NCI-H128 (cell line): ENCODE data around the gene HLCS.

Experiments used
- DNase-seq: peaks from one replicate; lab custom pipeline; 2025; ENCODE audit not compliant: unreplicated experiment; lab: John Stamatoyannopoulos, UW

HLCS gene

DNA sequence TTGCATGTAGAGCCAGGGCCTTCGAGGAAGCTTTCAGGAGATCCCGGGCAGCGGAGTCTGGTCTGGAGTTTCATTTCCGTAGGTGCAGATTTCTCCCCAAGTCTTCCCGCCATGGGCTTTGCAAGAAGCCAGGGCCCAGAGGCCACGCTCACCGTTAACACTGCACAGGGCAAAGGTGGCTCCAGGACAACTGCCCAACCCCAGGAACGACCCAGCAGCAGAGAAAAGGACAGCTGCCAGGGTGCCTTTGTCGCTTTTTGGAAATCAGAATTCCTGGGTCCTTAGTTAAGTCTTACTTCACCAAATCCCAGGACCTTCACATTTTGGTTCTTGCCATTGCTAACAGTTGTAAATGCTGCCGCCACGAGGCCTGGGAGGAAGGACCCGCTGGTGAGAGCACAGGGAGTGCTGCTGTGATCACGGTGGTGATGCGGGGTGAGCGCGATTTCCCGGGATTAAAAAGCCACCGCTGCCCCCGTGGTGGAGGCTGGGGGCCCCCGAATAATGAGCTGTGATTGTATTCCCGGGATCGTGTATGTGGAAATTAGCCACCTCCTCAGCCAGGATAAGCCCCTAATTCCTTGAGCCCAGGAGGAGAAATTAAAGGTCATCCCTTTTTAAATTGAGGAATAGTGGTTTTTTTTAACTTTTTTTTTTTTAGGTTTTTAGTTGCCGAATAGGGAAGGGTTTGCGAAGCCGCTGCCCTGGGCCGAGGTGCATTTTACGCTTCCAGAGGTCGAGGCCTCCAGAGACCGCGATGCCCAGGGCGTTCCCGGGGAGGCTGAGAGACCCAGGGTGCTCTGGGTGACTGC lies 259.3 kb downstream of the HLCS start:
- DNase-seq, result no peak

GRCh38 chr21:36706482-36706852 lies 260.0 kb downstream of the HLCS start:
- DNase-seq, result no peak

DNA sequence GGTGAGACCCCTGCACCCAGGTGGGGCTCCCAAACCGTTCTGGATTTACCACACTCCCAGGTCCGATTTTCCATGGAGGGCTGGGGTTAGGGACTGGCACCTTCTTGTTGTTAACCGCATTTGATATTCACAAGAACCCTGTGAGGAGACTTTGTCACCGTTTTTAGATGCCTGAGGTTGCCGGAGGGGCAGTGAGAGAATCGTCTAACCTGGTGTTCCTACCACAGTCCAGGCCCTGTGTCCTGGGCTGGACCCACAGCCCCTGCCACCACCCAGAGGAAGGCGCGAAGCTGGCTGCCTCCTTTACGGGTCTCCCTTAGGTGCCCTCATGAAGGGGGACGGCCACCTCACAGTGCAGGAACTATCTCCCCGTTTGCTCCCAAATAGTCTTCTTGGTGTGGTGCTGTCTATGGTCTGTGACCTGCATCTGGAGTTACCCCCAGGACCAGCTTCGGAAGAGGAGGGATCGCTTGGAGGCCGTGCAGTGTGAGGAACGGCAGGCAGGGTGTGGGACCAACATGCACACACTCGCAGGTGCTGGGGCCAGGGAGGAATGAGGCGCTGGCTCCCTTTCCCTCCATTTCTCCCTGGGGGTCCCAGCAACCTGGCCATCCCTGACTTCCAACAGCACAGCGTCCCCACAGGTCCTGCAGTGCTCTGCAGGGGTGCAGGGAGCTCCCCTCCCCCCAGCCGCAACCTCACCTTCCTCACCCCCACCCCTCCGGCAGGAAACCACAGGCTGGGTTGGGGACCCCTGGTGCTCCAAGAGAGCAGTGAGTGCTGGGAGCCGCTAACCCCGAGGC lies 260.6 kb downstream of the HLCS start:
- DNase-seq, result no peak

DNA sequence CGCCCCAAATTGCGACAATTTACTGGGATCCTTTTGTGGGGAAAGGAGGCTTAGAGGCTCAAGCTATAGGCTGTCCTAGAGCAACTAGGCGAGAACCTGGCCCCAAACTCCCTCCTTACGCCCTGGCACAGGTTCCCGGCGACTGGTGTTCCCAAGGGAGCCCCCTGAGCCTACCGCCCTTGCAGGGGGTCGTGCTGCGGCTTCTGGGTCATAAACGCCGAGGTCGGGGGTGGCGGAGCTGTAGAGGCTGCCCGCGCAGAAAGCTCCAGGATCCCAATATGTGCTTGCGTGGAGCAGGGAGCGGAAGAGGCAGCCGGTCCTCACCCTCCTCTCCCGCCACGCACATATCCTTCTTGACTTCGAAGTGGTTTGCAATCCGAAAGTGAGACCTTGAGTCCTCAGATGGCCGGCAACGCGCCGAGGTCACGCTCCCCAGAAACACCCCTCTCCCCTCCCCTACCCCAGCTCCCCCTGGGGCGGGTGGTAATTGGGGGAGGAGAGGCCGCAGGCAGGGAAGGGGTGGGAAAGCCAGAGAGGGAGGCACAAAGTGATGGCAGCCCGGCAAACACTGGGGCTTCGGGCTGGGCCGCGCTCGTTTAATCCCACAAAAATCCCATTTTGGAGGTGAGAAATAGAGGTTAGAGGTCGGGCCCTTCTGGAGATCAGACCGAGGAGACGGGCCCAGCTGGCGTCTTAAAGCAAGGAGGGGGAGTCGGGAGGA lies 261.4 kb downstream of the HLCS start:
- no peak for DNase-seq

GRCh38 chr21:36704281-36704957 lies 262.1 kb downstream of the HLCS start:
- no peak for DNase-seq

DNA sequence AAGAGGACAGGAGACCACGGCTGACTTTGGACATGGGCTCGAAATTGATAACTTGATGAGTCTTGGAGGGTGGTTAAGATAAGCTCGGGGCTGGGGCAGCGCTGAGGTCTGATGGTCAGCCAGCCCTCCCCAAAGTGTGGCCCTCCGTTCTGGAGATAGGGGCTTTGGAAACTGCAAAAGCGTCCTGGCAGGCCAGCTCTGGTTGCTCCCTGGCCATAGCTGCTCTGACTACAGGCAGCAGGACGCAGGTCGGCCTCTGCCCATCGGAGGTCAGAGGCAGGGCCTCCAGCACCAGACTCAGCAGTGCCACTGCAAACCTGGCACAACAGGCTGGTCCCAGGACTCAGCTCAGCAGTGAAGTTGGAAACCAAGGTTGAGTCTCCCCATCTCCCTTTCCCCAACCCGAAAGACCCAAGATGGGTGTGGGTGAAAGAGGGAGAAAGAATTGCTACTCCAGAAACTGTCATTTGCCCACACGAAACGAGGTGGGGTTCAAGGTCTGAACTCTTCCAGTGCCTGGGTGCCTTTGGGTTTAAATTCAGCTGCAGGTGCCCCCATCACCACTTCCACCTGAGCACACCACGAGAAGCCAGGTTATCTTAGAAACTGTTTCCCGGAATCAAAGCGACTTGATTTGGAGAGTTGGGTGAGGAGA lies 262.7 kb downstream of the HLCS start:
- no peak for DNase-seq

- no peak for DNase-seq
Measured at GRCh38 chr21:36703123-36703522, 263.3 kb downstream of the HLCS start.

- no peak for DNase-seq
Measured at GRCh38 chr21:36702622-36702968, 263.9 kb downstream of the HLCS start.

DNA sequence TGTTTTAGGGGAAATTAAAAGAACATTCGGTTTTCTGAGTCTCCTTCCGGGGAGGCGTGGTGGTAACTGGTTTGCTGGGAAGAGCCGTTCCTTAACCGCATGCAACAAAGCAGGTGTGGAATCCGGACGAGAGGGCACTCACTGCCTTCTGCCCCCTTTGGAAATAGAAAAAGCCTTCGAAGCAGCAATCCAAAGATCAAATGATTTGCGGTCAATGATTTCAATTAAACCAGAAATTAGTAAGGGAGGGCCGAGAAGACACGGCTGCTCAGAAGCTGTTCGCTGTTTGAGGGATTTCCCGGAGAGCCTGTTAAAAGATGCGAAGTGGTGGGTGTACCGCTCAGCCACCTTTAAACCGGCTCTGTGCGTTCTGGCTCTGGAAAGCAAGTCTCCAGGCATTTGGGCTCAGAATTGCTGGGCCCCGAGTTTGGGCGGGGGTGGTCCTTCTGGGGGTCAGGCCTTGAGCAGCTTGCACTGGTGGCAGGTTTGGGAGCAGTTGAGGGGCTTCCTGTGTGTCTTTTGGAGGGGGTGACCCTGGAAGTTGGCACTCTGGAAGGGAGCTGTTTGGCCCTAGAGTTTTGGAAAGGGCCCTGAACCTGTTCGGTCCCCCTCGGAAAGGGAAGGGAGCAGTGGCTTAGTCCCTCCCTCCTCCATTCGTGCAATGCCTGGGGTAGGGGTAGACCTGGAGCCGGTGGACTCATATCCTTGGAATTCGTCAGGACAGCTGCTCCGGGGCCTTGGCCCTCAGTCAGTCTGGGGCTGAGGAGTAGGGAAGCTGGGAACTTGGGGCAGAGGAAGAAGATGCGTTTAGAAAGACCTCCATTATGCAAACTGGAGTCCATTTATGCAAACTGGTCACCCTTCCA lies 264.5 kb downstream of the HLCS start:
- no peak for DNase-seq

GRCh38 chr21:36700971-36701755 lies 265.3 kb downstream of the HLCS start:
- DNase-seq, result no peak
